ENCODE data around the gene RALGAPA1. TPM values are rescaled to one million over a fixed set of nuclear protein-coding genes. Genes with fewer than 3 reads are reported as not detected.

The RALGAPA1 gene
- total and polyA plus RNA-seq, 2 of the 13 experiments (the other 11 are each of a cell fraction or from before 2014, with no cell fraction given), result 65.0 to 89.2 TPM

DNA sequence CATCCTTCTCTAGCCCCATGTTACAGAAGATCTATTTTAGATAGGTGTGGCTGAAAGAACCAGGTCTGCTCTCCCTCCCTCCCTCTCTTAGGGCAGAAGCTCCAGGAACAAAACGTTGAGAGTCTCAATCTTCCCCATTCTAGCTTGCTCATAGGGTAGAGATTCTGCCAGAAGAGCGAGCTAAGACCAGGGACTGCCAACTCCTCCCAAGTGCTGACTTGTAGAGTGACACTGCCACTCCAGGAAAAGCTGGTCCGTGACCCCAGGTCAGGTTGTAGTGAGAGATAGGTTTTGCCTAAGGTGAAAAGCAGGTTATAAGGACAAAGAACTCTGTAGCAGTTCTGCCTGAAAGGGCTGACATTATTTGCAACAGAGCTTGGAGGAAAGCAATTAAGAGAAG lies 201.7 kb downstream of the RALGAPA1 start:
- H2AFZ ChIP-seq (ENCODE audit: low read length), result no peak overlapping the region
- H3K9me3 ChIP-seq (ENCODE audit: low read length), result no peaks in the 10 kb centered on the region
- no peaks in the 10 kb centered on the region for H3K79me2 ChIP-seq (ENCODE audit: insufficient read depth, low read length)
- in situ Hi-C loops (cut with HindIII; ENCODE audit: extremely low pct_ligation_motif_present, low pct_unique_long_range_greater_than_20kb) (no loop called here), intact Hi-C loops (cut with micrococcal nuclease; ENCODE audit: unreplicated experiment) (no loop called here)
- H3K27ac ChIP-seq (ENCODE audit: extremely low read length, insufficient read depth, low read length), result no peak overlapping the region
- TF ChIP-seq, protein P1, sequence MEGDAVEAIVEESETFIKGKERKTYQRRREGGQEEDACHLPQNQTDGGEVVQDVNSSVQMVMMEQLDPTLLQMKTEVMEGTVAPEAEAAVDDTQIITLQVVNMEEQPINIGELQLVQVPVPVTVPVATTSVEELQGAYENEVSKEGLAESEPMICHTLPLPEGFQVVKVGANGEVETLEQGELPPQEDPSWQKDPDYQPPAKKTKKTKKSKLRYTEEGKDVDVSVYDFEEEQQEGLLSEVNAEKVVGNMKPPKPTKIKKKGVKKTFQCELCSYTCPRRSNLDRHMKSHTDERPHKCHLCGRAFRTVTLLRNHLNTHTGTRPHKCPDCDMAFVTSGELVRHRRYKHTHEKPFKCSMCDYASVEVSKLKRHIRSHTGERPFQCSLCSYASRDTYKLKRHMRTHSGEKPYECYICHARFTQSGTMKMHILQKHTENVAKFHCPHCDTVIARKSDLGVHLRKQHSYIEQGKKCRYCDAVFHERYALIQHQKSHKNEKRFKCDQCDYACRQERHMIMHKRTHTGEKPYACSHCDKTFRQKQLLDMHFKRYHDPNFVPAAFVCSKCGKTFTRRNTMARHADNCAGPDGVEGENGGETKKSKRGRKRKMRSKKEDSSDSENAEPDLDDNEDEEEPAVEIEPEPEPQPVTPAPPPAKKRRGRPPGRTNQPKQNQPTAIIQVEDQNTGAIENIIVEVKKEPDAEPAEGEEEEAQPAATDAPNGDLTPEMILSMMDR (CRISPR knock-in tag; IDR thresholded peaks at IDR 0.05), result no peak
- TF ChIP-seq ZNF7 (CRISPR knock-in tag; IDR thresholded peaks at IDR 0.05), result 0 out of 2 replicates have a peak, but pooled peaks have one; percentile 9
- no peaks in the 10 kb centered on the region for H4K20me1 ChIP-seq (ENCODE audit: insufficient read depth, low read length)
- H3K27me3 ChIP-seq (ENCODE audit: control insufficient read depth in 1 of 2, insufficient read depth in 2 of 2, low read length in 2 of 2), result no peaks in the 10 kb centered on the region
- H3K4me3 ChIP-seq (replicated peaks in 1 of 3; ENCODE audit: insufficient read depth in 1 of 3, low read depth in 2 of 3, low read length in 3 of 3), result no peak overlapping the region
- FAIRE-seq (no peak), DNase-seq (ENCODE audit: low spot score) (no peak), ATAC-seq (peak; percentile 48)
- ChIA-PET CTCF (ENCODE audit: low intra/inter-chr PET ratio, low total read pairs) (no interaction called here), POLR2A (no interaction called here)
- H3K4me1 ChIP-seq (ENCODE audit: insufficient read depth, low read length), result no peaks in the 10 kb centered on the region
- no peak overlapping the region for H3K4me2 ChIP-seq (ENCODE audit: low read depth, low read length)
- H3K9ac ChIP-seq (ENCODE audit: insufficient read depth, low read depth, low read length), result no peak overlapping the region
- 85% methylated on average over 3 of the region's 3 CpGs for whole genome bisulfite sequencing (ENCODE audit: low lambda C conversion rate)
- peaks cover 28 to 62% of the 10 kb centered on the region in 2 experiments for H3K36me3 ChIP-seq (replicated peaks in 1 of 2; ENCODE audit: control insufficient read depth in 1 of 2, insufficient read depth in 2 of 2, low read length in 2 of 2)
- BruUV-seq (replicated peaks), result no TSS peak

DNA sequence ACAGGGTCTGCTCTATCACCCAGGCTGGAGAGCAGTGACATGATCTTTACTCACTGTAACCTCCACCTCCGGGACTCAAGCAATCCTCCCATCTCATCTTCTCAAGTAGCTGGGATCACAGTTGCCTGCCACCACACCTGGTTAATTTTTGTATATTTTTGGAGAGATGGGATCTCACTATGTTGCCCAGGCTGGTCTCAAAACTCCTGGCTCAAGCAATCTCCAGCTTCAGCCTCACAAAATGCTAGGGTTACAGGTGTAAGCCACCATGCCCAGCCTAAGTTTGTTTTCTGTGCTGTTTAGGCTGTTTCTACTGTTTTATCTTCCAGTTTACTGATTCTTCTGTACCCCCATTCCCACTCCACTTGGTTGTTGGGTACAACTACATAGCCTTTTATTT lies 208.8 kb downstream of the RALGAPA1 start:
- Histone ChIP-seq H3K36me3 (replicated peaks in 1 of 2; ENCODE audit: control insufficient read depth in 1 of 2, insufficient read depth in 2 of 2, low read length in 2 of 2) (peaks cover 17 to 61% of the 10 kb centered on the region in 2 experiments), H3K27ac (ENCODE audit: extremely low read length, insufficient read depth, low read length) (no peak overlapping the region), H4K20me1 (ENCODE audit: insufficient read depth, low read length) (no peaks in the 10 kb centered on the region), H3K27me3 (ENCODE audit: control insufficient read depth in 1 of 2, insufficient read depth in 2 of 2, low read length in 2 of 2) (no peaks in the 10 kb centered on the region), H2AFZ (ENCODE audit: low read length) (no peak overlapping the region), H3K4me1 (ENCODE audit: insufficient read depth, low read length) (peaks cover 7% of the 10 kb centered on the region; the same call in 1 of the 2 replicates), H3K9ac (ENCODE audit: insufficient read depth, low read depth, low read length) (no peak overlapping the region), H3K4me3 (replicated peaks in 1 of 3; ENCODE audit: insufficient read depth in 1 of 3, low read depth in 2 of 3, low read length in 3 of 3) (no peak overlapping the region), H3K79me2 (ENCODE audit: insufficient read depth, low read length) (no peaks in the 10 kb centered on the region), H3K4me2 (ENCODE audit: low read depth, low read length) (no peak overlapping the region), H3K9me3 (ENCODE audit: low read length) (no peaks in the 10 kb centered on the region)
- POLR2A ChIA-PET, result no interaction called here
- peak; percentile 21; the same call in 1 of the 3 replicates for ATAC-seq
- CTCF ChIA-PET (ENCODE audit: low intra/inter-chr PET ratio, low total read pairs), result no interaction called here
- no peak for DNase-seq (ENCODE audit: low spot score)
- FAIRE-seq, result no peak
- WGBS (ENCODE audit: low lambda C conversion rate), result 98% methylated on average over 1 of the region's 1 CpG
- BruUV-seq (replicated peaks), result no TSS peak
- TF ChIP-seq RBM22 (optimal IDR thresholded peaks at IDR 0.05; ENCODE audit: low read length) (peak; percentile 78), ZNF121 (CRISPR knock-in tag; IDR thresholded peaks at IDR 0.05) (peak; percentile 81)
- TF ChIP-seq, protein P2, sequence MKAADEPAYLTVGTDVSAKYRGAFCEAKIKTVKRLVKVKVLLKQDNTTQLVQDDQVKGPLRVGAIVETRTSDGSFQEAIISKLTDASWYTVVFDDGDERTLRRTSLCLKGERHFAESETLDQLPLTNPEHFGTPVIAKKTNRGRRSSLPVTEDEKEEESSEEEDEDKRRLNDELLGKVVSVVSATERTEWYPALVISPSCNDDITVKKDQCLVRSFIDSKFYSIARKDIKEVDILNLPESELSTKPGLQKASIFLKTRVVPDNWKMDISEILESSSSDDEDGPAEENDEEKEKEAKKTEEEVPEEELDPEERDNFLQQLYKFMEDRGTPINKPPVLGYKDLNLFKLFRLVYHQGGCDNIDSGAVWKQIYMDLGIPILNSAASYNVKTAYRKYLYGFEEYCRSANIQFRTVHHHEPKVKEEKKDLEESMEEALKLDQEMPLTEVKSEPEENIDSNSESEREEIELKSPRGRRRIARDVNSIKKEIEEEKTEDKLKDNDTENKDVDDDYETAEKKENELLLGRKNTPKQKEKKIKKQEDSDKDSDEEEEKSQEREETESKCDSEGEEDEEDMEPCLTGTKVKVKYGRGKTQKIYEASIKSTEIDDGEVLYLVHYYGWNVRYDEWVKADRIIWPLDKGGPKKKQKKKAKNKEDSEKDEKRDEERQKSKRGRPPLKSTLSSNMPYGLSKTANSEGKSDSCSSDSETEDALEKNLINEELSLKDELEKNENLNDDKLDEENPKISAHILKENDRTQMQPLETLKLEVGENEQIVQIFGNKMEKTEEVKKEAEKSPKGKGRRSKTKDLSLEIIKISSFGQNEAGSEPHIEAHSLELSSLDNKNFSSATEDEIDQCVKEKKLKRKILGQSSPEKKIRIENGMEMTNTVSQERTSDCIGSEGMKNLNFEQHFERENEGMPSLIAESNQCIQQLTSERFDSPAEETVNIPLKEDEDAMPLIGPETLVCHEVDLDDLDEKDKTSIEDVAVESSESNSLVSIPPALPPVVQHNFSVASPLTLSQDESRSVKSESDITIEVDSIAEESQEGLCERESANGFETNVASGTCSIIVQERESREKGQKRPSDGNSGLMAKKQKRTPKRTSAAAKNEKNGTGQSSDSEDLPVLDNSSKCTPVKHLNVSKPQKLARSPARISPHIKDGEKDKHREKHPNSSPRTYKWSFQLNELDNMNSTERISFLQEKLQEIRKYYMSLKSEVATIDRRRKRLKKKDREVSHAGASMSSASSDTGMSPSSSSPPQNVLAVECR (CRISPR knock-in tag; IDR thresholded peaks at IDR 0.05; ENCODE audit: borderline replicate concordance), result no peak
- in situ Hi-C loops (cut with HindIII; ENCODE audit: extremely low pct_ligation_motif_present, low pct_unique_long_range_greater_than_20kb), result no loop called here
- intact Hi-C loops (cut with micrococcal nuclease; ENCODE audit: unreplicated experiment), result no loop called here
